NK-92 (cell line): ENCODE measurements around the gene IGFBP6.

Source experiments
- DNase-seq: peaks from one replicate; lab custom pipeline; 2025; ENCODE audit not compliant: unreplicated experiment; lab: John Stamatoyannopoulos, UW

Gene IGFBP6, protein sequence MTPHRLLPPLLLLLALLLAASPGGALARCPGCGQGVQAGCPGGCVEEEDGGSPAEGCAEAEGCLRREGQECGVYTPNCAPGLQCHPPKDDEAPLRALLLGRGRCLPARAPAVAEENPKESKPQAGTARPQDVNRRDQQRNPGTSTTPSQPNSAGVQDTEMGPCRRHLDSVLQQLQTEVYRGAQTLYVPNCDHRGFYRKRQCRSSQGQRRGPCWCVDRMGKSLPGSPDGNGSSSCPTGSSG

DNA sequence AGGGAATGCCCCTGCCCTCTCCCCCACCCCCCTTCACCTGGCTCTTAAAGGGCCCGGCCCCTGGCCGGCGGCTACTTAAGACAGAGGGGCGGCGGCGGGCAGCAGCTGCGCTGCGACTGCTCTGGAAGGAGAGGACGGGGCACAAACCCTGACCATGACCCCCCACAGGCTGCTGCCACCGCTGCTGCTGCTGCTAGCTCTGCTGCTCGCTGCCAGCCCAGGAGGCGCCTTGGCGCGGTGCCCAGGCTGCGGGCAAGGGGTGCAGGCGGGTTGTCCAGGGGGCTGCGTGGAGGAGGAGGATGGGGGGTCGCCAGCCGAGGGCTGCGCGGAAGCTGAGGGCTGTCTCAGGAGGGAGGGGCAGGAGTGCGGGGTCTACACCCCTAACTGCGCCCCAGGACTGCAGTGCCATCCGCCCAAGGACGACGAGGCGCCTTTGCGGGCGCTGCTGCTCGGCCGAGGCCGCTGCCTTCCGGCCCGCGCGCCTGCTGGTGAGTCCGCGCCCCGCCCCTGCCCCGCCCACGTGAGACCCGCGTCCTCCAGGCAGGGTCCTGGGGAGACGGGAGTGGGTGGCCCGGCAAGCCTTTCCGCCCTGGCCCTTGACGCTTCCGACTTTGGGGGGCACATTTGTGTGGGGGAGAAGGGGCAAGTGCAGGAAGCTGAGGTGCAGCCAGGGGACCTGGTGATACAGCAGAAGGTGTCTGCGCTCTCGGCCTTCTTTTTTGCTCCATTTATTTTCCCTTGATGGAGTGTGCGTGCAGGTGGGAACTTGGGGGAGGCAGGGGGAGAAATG is at the start of gene IGFBP6:
IGFBP6 (plus strand) TSS at position 104 of the 790 bp plus-strand sequence; CDS start at position 155, 51 bp downstream.
- DNase-seq = no peak

- DNase-seq = no peak
Measured at GRCh38 chr12:53048033-53048779, 49.3 kb upstream of the IGFBP6 start.

DNA sequence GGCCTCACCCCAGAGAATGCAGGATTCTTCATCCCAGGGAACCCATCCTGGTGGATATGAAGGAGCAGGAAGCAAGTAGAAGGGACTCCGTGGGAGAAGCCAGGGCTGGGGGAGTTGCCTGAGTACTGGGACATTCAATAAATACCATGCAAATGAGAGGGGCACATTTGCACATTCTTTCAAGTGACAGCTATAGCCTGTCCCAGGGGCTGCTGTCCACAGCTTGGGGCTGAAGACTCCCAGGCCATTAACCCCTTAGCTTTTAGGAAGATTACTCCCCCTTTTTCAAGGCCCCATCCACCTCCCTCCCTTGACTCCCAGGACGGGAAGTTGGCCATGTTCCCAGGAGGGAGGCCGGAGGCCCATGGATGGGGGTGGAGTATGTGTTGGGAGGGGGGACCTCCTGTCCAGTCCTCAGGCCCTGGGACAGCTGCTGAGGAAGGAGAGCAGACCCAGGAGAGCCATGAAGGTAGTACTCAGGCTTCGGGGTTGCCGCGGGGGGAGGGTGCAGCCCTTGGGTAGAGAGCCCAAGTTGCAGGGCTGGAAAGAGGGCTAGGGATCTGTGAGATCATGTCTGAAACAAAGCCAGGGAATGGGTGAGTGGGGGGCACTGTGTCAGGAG is 48.6 kb upstream of the IGFBP6 start:
- DNase-seq = no peak

DNA sequence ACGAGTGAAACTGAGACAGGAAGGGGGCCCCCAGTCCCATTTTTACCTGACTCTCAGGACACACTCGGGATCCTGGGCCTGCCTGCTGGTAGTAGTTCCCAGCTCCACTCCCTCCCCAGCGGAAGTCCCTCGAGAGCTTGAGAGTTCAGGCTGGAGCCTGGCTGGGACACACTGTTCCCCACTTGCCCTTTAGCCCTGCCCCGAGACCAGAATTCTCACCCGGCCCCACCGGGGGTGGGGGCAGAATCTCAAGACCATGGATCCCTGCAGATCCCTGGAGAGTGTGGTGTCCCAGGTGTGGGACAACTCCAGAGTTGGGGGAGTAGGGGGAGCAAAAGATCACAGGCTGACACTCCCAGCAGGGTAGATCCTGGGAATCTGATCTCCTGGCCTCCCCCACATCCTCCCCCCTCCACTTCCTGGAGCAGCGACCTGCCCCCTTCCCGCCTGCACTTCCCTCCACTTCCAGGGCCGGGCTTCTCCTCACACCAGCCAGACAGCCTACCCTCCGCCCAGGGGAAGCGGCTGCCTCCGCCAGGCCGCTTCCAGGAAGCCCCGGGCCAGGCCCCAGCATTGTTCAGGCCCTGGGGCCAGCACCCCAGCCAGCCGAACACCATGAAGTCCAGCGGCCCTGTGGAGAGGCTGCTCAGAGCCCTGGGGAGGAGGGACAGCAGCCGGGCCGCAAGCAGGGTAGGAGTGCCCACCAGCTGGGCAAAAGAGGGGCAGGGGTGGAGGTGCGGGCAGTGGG is 47.7 kb upstream of the IGFBP6 start, which contains the start of gene TNS2:
TNS2 (plus strand) TSS at position 495 of the 748 bp plus-strand sequence; CDS start at position 616, 121 bp downstream.
- no peak for DNase-seq

GRCh38 chr12:53050426-53051057 is 46.9 kb upstream of the IGFBP6 start:
- DNase-seq = no peak

DNA sequence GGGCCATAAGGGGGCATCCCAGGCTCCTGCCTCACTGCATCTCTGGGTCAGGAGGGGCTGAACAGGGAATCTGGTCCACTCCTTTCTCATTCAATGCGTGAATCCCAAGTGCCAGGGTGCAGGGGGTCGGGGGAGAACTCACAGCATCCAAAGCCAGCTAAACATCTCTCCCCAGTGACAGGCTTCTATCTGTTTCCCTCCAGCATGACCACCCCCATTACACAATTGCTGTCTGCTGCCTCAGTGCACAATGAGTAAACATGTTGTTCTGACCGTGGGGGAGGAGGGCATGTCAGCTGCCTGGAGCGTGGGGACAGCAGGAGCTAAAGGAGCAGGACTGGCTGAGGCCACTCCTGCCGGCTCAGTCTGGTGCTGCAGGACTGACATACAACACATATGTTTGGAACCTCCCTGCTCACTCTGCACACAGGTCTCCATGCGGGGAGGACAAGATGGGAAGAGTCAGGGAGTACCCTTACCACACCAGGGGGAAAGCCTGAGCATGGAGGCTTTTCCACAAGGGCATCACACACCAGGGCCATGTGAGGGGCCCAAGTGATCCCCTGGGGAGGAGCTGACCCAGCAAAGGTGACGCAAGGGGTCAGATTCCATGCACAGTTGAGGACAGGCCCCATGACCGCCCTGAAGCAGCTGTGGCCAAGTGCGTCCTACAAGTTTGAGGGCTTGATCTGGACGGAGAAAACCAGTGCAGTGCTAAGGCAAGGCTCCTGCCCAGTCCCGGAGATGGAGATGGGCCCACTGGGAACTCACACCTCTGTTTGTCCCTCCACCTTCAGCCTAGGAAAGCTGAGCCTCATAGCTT is 46.2 kb upstream of the IGFBP6 start:
- DNase-seq = no peak

DNA sequence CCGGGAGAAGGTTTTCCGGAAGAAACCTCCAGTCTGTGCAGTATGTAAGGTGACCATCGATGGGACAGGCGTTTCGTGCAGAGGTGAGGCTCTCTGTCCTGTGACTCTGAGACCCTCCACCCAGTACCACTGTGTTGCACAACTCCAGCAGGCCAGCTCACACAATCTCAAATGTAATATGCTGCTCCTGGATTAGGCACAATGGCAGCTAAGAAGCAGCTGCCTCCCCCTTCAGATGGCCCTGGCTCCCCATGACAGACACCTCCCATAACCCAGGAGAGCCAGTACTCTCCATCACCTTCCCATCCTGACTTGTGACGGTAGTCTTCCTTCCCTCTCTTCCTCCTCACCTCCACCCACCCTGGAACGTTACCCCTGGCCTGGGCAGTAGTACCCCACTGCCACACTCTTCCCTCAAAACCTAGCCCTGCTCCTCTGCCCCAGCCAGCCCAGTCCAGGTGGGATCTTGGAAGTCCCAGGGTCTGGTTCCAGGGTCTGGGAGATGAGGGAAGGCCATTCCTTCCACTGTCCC is 45.5 kb upstream of the IGFBP6 start:
- no peak for DNase-seq

DNA sequence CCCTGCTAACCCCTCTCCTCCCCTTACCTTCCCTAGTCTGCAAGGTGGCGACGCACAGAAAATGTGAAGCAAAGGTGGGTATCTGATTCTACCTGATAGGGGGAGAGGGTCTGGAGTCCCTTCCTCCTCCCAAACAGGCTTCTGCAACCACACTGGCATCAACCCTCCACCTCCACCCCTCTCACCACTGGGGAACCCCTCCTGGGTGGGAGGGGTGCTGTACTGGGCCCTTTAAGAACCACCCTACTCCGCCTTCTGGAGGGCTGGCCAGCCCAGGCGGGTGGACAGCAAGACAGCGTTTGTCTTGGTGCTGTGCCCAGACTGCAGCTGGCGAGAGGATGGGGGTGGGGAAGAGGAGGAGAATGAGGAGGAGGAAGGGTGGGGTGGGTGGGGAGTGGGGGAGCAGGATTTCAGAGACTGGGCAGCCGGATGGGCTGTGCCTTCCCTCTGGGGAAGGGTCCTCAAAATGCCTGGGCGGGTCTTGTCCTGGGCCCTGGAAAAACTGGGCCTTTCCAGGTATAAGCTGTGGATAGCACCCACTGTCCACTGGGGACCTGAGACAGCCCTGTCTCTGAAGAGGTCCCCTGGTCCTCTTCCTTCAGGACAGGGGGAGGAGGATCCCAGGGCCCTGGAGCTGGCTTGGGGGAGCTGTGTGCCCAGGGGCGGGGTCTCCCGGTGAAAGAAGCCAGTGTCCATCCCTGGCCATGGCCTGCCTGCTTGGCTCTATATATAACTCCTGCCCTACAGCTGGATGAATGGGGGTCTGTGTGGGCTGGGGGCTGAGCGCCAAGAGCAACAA is 44.8 kb upstream of the IGFBP6 start:
- no peak for DNase-seq

DNA sequence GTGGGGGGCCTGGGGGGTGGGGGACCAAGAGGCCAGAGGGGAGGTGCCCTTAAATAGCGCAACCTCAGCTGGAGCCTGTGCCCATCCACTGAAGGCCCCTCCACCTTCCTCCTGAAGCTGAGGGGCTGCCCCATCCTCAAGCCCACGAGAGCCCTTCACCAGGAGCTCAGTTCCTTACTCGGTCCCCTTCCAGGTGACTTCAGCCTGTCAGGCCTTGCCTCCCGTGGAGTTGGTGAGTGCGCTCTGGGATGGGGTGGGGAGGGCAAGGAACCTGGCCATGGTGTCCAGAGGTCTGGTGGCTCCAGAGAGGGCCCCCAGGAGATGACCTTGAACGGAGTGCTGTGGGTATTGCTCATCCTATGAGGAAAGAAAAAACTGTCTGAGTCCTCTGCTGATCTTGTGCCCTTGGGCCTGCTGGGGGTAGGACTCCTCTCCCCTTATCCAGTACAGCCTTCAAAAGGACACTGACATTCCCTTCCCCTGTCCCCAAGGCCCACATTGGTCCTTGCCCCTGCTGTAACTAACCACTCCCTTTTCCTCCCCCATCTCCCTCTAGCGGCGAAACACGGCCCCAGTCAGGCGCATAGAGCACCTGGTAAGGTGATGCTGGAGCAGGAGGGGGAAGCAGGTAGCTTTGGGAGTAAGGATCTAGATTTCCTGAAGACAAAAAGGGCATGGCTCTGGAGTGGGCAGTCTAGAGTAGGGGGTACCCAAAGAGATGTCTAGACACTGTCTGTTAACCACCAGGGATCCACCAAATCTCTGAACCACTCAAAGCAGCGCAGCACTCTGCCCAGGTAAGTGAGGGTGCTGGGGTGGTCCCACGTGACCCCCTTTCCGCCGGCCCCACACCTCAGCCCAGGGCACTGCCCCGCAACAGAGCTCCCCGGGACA is 44.0 kb upstream of the IGFBP6 start:
- no peak for DNase-seq

- peak; percentile 65 for DNase-seq
Measured at GRCh38 chr12:53054112-53054878, 43.2 kb upstream of the IGFBP6 start.

DNA sequence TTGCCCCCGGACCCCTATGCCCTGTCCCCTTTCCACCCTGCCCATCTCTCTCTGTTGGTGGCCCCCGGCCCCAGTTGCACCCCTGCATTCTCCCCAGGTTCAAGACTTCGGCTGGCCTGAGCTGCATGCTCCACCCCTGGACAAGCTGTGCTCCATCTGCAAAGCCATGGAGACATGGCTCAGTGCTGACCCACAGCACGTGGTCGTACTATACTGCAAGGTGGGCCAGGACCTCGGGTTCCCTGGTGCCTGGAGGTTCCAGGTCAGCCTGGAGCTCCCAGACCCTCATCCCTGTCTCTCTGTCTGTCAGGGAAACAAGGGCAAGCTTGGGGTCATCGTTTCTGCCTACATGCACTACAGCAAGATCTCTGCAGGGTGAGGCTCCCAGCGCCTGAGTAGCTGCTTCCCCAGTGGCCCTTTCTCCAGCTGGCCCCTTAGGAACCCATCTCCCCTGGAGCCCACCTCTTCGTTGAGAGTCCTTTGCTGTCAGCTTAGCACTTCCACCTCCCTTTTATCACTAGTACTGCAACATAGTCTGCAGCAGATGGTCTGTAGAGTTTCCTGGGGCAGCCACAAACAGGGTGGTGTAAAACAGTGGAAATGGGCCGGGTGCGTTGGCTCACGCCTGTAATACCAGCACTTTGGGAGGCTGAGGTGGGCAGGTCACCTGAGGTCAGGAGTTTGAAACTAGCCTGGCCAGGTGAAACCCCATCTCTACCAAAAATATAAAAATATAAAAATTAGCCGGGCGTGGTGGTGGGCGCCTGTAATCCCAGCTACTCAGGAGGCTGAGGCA is 41.8 kb upstream of the IGFBP6 start:
- no peak for DNase-seq

GRCh38 chr12:53056296-53056695 is 41.2 kb upstream of the IGFBP6 start:
- DNase-seq = no peak

- DNase-seq = no peak
Measured at GRCh38 chr12:53056901-53057300, 40.6 kb upstream of the IGFBP6 start.

GRCh38 chr12:53057816-53058500 is 39.5 kb upstream of the IGFBP6 start:
- no peak for DNase-seq
